ENCODE data around the gene CAMK2G.

The CAMK2G gene

GRCh38 chr10:73814276-73814895, 60.0 kb downstream of the CAMK2G start:
- H3K4me3 ChIP-seq (replicated peaks; ENCODE audit: low read depth, low read length) = no peak overlapping the region
- no peak for TF ChIP-seq CTCF (IDR thresholded peaks at IDR 0.05; ENCODE audit: low read depth, low read length, missing control alignments)
- DNase-seq (ENCODE audit: extremely low read depth, low read depth) = no peak

- no peak overlapping the region for H3K4me3 ChIP-seq (replicated peaks; ENCODE audit: low read depth, low read length)
- no peak for DNase-seq (ENCODE audit: extremely low read depth, low read depth)
- no peak for TF ChIP-seq CTCF (IDR thresholded peaks at IDR 0.05; ENCODE audit: low read depth, low read length, missing control alignments)
Measured at GRCh38 chr10:73813333-73813732, 61.0 kb downstream of the CAMK2G start.

- TF ChIP-seq CTCF (IDR thresholded peaks at IDR 0.05; ENCODE audit: low read depth, low read length, missing control alignments) = no peak
- DNase-seq (ENCODE audit: extremely low read depth, low read depth) = no peak
- no peak overlapping the region for H3K4me3 ChIP-seq (replicated peaks; ENCODE audit: low read depth, low read length)
Measured at GRCh38 chr10:73812657-73813056, 61.7 kb downstream of the CAMK2G start.

GRCh38 chr10:73810735-73811465, 63.5 kb downstream of the CAMK2G start:
- peak overlapping the region; percentile 66 for H3K4me3 ChIP-seq (replicated peaks; ENCODE audit: low read depth, low read length)
- no peak for DNase-seq (ENCODE audit: extremely low read depth, low read depth)
- no peak for TF ChIP-seq CTCF (IDR thresholded peaks at IDR 0.05; ENCODE audit: low read depth, low read length, missing control alignments)

- DNase-seq (ENCODE audit: extremely low read depth, low read depth) = no peak
- TF ChIP-seq CTCF (IDR thresholded peaks at IDR 0.05; ENCODE audit: low read depth, low read length, missing control alignments) = no peak
Measured at GRCh38 chr10:73810358-73810734, 64.0 kb downstream of the CAMK2G start.

GRCh38 chr10:73809061-73809818, 65.1 kb downstream of the CAMK2G start:
- H3K4me3 ChIP-seq (replicated peaks; ENCODE audit: low read depth, low read length) = no peak overlapping the region
- DNase-seq (ENCODE audit: extremely low read depth, low read depth) = no peak
- no peak for TF ChIP-seq CTCF (IDR thresholded peaks at IDR 0.05; ENCODE audit: low read depth, low read length, missing control alignments)

More at GRCh38 chr10:73810358-73810734, 64.0 kb downstream of the CAMK2G start:
- H3K4me3 ChIP-seq (replicated peaks; ENCODE audit: low read depth, low read length) = peak overlapping the region; percentile 66

Measured in HFF-Myc (cell line).